DND-41 (cell line): Measurements from ENCODE around the gene GTF2A1.

Experiments
- CTCF ChIP-seq: IDR thresholded peaks from 2 replicates; pipeline ENCODE4 v1.5.1; 2012; ENCODE audit warnings: borderline replicate concordance, low read length, moderate library complexity, mild to moderate bottlenecking; ENCODE audit not compliant: poor library complexity, severe bottlenecking; ENCODE audit errors: extremely low read depth
- EZH2 ChIP-seq: IDR thresholded peaks from 3 replicates; pipeline ENCODE4 v1.6.1; 2012; ENCODE audit warnings: borderline replicate concordance, low read depth, mild to moderate bottlenecking, moderate library complexity, low read length, inconsistent platforms; ENCODE audit not compliant: severe bottlenecking

- TF ChIP-seq CTCF = no peak
- no peak for TF ChIP-seq EZH2
Measured at GRCh38 chr14:81208489-81208888, 12.3 kb downstream of the GTF2A1 start.
